Bladder microvascular endothelial cell (primary cell): ENCODE measurements around the gene C22orf39. TPM values are rescaled to one million over a fixed set of nuclear protein-coding genes. Genes with fewer than 3 reads are reported as not detected.

Experiments
- total RNA-seq: library from RNA; depleted of rRNA; stranded (reverse); fragments of >200 nt; gene quantifications from 2 replicates; pipeline ENCODE4 v1.2.3, GENCODE V29; 2014

Gene C22orf39, protein sequence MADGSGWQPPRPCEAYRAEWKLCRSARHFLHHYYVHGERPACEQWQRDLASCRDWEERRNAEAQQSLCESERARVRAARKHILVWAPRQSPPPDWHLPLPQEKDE
- total RNA-seq: 17.5 and 33.3 TPM in 2 replicates

DNA sequence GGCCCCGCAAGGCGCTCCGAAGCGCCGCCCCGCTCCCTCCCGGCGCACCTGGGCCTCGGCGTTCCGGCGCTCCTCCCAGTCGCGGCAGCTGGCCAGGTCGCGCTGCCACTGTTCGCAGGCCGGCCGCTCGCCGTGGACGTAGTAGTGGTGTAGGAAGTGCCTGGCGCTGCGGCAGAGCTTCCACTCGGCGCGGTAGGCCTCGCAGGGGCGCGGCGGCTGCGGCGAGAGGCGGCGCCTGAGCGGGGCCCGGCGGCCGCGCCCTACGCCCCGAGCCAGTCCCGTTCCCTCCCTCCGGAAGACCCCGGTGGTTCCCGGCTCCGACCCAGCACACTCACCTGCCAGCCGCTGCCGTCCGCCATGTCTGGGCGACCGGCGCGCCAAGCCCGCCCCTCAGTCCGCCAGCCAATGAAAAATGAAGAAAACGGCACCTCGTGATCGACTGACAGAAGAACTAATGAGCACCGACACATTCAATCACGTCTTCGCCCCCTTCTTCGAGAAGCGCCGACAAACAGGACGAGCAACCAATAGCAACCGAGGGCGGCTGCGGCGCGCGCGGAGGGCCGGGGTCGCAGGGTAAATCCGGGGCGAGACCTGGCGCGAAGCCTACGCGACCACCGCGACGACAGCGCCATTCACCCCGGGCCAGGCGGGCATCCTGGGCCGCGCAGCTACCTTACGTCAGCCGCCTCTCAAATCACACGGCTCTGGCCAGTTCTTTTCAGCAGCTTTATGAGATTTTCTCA is at the start of gene C22orf39:
TSS of gene C22orf39 (minus strand) at position 382 of the 746 bp plus-strand sequence. CDS start at position 359, 23 bp downstream.

DNA sequence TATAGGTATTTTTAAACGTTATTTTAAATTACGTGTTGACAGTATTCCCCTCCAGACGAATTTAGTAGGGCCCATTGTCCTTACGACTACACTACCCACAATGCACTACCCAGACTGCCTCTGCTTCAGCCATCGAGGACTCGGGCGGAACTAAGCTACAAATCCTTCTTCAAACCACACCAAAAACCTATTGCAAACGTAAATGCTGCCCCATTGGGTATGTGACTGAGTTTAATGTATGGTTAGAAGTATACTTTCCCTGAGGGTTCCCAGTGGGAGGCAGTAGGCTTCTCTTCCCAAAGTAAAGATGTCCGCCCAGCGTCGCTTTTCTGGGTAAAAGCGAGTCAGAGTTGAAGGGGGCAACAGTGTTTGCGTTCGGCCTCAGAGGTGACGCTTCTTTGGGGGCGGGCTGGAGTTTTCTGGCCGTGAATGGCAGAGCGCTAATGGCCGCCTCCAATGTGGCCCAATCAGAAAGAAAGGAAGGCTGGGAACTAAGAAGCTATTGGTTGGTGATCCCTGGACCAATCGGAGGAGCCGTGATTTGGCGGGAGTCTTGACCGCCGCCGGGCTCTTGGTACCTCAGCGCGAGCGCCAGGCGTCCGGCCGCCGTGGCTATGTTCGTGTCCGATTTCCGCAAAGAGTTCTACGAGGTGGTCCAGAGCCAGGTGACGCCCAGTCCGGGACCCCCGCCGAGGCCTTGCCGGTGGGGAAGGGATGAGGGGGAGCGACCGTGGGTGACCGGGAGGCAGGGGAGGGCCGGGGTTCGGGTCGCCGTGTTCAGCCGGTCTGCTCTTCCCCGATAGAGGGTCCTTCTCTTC is 32.1 kb upstream of the C22orf39 start, which contains the start of gene CDC45:
TSS of gene CDC45 (plus strand) at position 566 of the 818 bp plus-strand sequence. CDS start at position 615, 49 bp downstream.

DNA sequence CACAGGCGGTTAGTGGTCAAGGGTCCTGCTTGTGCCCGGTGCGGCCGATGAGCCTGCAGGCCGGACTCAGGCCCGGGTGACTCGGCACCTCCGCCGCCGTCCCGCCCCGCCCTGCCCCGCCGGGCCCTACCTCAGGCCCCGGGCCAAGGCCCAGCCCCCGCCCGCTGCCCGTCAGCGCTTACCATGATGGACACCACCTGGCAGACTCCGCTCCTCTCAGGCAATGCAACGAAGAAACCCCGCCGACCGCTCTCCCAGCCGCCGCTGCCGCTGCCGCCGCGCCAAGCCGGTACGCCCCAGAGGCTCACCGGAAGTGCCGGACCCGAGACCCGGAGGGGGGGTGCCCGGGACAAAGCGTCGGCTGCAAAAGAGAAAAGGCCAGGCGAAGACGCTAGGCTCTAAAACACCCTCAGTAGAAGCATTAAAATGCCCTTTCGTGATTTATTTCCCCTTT is 31.4 kb upstream of the C22orf39 start, which contains the start of gene UFD1:
TSS of gene UFD1 (minus strand) at position 293 of the 454 bp plus-strand sequence. CDS start at position 185, 108 bp downstream.

DNA sequence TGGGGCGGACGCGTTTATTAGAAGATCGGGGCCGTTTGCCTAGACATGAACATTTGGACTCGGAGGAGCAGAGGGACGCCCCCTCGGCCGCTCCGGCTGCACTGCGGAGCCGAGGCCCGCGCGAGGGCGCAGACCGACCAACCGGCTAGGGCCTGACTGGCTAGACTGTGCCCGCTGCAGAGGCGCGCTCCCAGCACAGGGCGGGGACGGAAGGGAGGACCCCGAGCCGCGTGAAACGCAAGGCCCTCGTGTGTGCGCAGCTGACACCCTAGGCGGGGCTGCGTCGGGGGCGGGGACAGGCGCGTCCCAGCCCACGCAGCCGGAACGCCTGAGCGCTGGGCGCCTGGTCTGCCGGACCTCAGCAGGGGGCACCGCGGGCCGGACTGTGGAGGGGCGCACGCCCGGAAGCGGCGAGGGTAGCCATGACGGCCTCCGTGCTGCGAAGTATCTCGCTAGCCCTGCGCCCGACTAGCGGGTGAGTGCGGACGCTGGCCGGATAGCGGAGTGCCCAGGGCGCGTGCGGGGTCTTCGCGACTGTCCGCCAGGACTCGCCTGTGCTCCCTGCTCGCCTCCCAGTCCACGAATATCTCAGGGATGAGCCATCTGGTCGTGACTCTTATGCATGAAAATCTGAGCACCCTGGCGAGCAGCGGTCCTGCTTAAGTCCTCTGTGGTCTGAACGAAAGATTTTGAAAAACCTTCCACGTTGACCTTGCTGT is 15.2 kb downstream of the C22orf39 start, which contains the start of gene MRPL40:
TSS of gene MRPL40 (plus strand) at position 413 of the 719 bp plus-strand sequence. CDS start at position 423, 10 bp downstream.

DNA sequence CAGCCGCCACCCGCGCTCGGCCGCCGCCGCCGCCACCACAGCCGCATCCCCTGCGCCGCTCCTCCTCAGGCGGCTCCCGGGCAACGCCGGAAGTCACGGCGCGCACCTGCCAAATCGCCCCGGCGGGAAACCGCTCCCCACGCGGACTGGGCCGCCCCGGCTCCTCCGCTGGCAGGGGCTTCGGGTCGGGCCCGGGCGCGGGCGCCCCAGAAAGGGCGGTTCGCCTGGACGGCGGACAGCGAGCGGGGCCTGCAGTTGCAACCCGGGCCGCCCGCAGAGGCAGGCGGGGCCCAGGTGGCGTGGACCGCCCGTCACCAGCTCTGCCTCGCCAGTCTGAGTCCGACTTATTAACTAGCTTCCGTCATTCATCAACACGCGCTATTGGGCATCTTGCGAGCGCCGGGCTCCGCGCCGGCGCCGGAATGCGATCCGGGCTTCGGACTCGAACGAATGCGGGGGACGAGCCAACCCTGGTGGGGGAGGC is 15.8 kb downstream of the C22orf39 start, which contains the start of gene HIRA:
TSS of gene HIRA (minus strand) at position 85 of the 484 bp plus-strand sequence. CDS start 257 bp downstream, outside the sequence.

Other genes with a start within 250 kb of the C22orf39 start
- 3.1 and 7.6 TPM in 2 replicates for gene CLTCL1, start 156.0 kb downstream of the C22orf39 start, total RNA-seq
- 14.7 and 28.5 TPM in 2 replicates for gene HIRA, start 16.0 kb downstream of the C22orf39 start, total RNA-seq
- 19.7 and 26.1 TPM in 2 replicates for gene MRPL40, start 15.2 kb downstream of the C22orf39 start, total RNA-seq
- 99.4 and 116 TPM in 2 replicates for gene UFD1, start 31.5 kb upstream of the C22orf39 start, total RNA-seq
- 28.6 and 29.6 TPM in 2 replicates for gene CDC45, start 32.2 kb upstream of the C22orf39 start, total RNA-seq
- 578 and 926 TPM in 2 replicates for gene CLDN5, start 76.7 kb upstream of the C22orf39 start, total RNA-seq